K562 (cell line): ENCODE data around the gene RFX3. TPM values are rescaled to one million over a fixed set of nuclear protein-coding genes. Genes with fewer than 3 reads are reported as not detected.

Experiments
- ATF2 ChIP-seq: sonication (generic); formaldehyde crosslinking; IDR thresholded peaks from 2 replicates; pipeline ENCODE4 v1.8.1; 2022; ENCODE audit warnings: missing genetic modification reagents
- BDP1 ChIP-seq: IDR thresholded peaks from 3 replicates; pipeline ENCODE4 v1.6.1; 2011; ENCODE audit not compliant: insufficient read length, insufficient read depth
- CREM ChIP-seq: IDR thresholded peaks from 2 replicates; pipeline ENCODE4 v1.6.1; 2014; ENCODE audit warnings: antibody characterized with exemption, low read depth
- ERF ChIP-seq: fragments of 450-650 bp; formaldehyde crosslinking; IDR thresholded peaks from 2 replicates; pipeline ENCODE4 v1.4.0; 2020; ENCODE audit warnings: mild to moderate bottlenecking, mixed read lengths
- ESRRB ChIP-seq: fragments of 250-450 bp; sonication (Bioruptor Pico); IDR thresholded peaks from 2 replicates; pipeline ENCODE4 v1.5.0; 2020; ENCODE audit warnings: mild to moderate bottlenecking, moderate library complexity, borderline replicate concordance
- HMG20B ChIP-seq: fragments of 250-450 bp; sonication (Bioruptor Pico); IDR thresholded peaks from 2 replicates; pipeline ENCODE4 v1.5.0; 2021; ENCODE audit warnings: mild to moderate bottlenecking
- ID3 ChIP-seq, 2 experiments: fragments of 250-450 bp in 1 of 2; fragments of 450-650 bp in 1 of 2; sonication (Bioruptor Pico) in 1 of 2; IDR thresholded peaks; 2 replicates each; pipeline versions ENCODE4 v1.6.1 to v1.8.0; 2016 to 2021; ENCODE audit warnings: mild to moderate bottlenecking in 2 of 2, moderate library complexity in 2 of 2, missing compliant biosample characterization in 1 of 2, missing genetic modification characterization in 1 of 2
- ILK ChIP-seq: fragments of 450-650 bp; IDR thresholded peaks from 2 replicates; pipeline ENCODE4 v1.6.1; 2016; ENCODE audit warnings: missing genetic modification characterization, low read depth, mild to moderate bottlenecking, missing compliant biosample characterization, moderate library complexity, borderline replicate concordance
- RBM39 ChIP-seq: fragments of 200-400 bp; formaldehyde crosslinking; optimal IDR thresholded peaks from 2 replicates; pipeline ENCODE3; 2018; ENCODE audit warnings: low read depth, low read length
- polyA plus RNA-seq, 8 experiments: library from polyadenylated mRNA; depleted of rRNA in 4 of 8; stranded (reverse) in 5 of 8; unstranded in 3 of 8; fragments of >200 nt; fragmentation: Nextera tagmentation in 2 of 8; fragmentation: Illumina TruSeq in 1 of 8; extraction: Ambion mirVana in 2 of 8; extraction: Trizol in 1 of 8; gene quantifications; 2 replicates each; pipeline versions ENCODE4 v1.2.1 to v1.2.3, GENCODE V29; 2011 to 2014; ENCODE audit warnings: inconsistent platforms in 1 of 8, missing spikeins in 1 of 8
- total RNA-seq, 7 experiments: library from RNA; depleted of rRNA in 6 of 7; stranded (reverse); fragments of >200 nt in 6 of 7; fragmentation: Illumina TruSeq in 2 of 7; extraction: Trizol in 2 of 7; gene quantifications; 2 replicates each; pipeline versions ENCODE4 v1.2.1 to v1.2.3, GENCODE V29; 2011 to 2021; ENCODE audit warnings: low replicate concordance in 1 of 7
- TF ChIP-seq, protein P1 (sequence below): fragments of 450-650 bp; IDR thresholded peaks from 2 replicates; pipeline ENCODE4 v1.6.1; 2018; ENCODE audit warnings: mild to moderate bottlenecking, low read depth; ENCODE audit not compliant: partially characterized antibody
- TF ChIP-seq, protein P2 (sequence below): IDR thresholded peaks from 2 replicates; pipeline ENCODE4 v1.6.1; 2016; ENCODE audit warnings: missing genetic modification characterization, missing compliant biosample characterization

RFX3 gene
- total and polyA plus RNA-seq, 9 of the 15 experiments (the other 6 are each of a cell fraction or from before 2014, with no cell fraction given): 0.86 to 4.9 (median 2.0) TPM

DNA sequence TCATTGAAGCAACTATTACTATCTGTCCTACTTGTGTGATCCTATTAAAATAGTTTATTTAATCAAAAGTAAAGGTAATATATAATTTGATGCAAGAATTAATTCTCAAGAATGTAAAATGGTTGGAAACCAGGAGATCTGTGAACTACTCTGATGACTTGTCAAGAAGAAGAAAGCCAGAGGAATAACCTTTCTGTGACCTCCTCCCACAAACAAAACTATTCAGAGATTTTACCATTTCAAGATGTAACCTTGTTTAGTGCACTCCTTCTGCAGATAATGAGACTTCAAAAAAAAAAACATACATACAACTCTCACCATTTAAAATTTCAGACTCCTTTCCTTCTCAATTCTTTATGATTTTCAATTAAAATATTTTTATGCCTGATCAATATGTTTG, 79.5 kb downstream of the RFX3 start (continued):
- no peak for TF ChIP-seq ATF2 (CRISPR knock-in tag)
- TF ChIP-seq CREM: no peak
- TF ChIP-seq ERF (CRISPR knock-in tag): no peak
- TF ChIP-seq ID3 (CRISPR knock-in tag; IDR thresholded peaks at IDR 0.05): no peak
- TF ChIP-seq ID3 (tag; IDR thresholded peaks at IDR 0.05): no peak
- TF ChIP-seq BDP1: no peak
- TF ChIP-seq, protein P1, sequence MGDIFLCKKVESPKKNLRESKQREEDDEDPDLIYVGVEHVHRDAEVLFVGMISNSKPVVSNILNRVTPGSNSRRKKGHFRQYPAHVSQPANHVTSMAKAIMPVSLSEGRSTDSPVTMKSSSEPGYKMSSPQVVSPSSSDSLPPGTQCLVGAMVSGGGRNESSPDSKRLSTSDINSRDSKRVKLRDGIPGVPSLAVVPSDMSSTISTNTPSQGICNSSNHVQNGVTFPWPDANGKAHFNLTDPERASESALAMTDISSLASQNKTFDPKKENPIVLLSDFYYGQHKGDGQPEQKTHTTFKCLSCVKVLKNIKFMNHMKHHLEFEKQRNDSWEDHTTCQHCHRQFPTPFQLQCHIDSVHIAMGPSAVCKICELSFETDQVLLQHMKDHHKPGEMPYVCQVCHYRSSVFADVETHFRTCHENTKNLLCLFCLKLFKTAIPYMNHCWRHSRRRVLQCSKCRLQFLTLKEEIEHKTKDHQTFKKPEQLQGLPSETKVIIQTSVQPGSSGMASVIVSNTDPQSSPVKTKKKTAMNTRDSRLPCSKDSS: no peak
- no peak for TF ChIP-seq HMG20B
- TF ChIP-seq RBM39: no peak
- TF ChIP-seq, protein P2, sequence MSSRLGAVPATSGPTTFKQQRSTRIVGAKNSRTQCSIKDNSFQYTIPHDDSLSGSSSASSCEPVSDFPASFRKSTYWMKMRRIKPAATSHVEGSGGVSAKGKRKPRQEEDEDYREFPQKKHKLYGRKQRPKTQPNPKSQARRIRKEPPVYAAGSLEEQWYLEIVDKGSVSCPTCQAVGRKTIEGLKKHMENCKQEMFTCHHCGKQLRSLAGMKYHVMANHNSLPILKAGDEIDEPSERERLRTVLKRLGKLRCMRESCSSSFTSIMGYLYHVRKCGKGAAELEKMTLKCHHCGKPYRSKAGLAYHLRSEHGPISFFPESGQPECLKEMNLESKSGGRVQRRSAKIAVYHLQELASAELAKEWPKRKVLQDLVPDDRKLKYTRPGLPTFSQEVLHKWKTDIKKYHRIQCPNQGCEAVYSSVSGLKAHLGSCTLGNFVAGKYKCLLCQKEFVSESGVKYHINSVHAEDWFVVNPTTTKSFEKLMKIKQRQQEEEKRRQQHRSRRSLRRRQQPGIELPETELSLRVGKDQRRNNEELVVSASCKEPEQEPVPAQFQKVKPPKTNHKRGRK: no peak
- TF ChIP-seq ESRRB (CRISPR knock-in tag): no peak
- no peak for TF ChIP-seq ILK (tag)
